COLO668 (cell line): Measurements from ENCODE around the gene TBCD.

Source experiments
- DNase-seq: peaks from one replicate; lab custom pipeline; 2025; ENCODE audit not compliant: unreplicated experiment; lab: John Stamatoyannopoulos, UW

The TBCD gene

DNA sequence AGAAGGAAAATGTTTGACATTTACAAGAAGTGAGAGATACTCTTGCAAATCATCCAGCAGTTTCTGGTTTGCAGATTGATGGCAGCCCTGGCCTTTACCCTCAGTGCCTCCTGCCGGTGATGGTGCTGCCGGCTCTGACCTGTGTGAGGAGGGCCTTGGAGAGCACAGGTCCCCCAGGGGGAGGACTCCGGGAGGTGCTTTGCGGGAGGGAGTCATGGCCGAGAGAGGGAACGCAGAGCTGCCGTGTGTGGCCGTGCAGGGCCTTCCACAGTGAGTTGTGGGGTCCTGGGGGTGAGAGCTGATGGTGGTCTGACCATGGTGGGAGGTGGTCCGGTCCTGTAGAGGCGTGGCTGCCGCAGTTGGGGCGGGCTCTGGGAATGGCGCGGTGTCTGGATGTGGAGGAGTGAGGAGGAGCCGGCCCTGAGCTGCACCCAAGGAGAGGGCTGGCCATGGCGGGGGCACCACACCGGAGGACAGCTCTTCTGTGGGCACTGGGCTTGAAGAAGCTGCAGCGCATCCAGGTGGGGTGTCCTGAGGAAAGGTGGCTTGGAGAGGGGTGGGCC is 116.0 kb downstream of the TBCD start:
- no peak for DNase-seq

DNA sequence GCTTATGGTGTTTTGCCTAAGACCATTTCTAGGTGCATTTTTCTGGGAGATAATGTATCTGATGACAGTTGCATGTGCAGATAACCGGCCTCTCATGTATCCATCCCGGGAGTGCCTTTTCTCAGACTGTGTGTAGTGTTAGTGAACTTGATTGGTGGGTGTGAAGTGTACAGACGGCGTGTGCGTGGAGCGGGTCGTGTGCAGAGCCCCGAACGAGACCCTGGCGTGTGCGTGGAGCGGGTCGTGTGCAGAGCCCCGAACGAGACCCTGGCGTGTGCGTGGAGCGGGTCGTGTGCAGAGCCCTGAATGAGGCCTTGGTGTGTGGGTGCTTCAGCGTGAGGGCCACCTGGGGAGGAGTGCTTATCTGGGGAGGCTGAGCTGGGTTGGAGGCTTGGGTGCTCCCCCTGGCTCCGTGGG is 116.9 kb downstream of the TBCD start:
- DNase-seq, result no peak

DNA sequence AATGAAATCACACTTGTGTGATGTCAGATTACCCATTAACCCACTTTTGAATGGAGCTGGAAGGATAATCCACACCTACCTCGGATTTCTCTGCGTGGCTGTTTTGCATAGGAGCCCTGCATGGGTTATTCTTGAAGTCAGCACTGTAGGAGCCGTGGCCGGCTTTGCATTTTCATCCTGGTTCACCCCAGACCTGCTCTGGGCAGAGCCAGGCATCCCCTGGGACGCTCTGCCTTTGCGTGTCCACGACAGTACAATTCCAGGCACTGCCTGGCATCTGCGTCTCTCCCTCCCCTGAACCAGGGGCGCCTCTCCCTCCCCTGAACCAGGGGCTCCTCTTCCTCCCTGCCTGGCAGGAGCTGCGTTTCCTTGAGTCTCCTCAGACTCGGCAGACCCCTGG is 117.7 kb downstream of the TBCD start:
- no peak for DNase-seq

- DNase-seq, result no peak
Observed at GRCh38 chr17:82870091-82870491, 118.2 kb downstream of the TBCD start.

DNA sequence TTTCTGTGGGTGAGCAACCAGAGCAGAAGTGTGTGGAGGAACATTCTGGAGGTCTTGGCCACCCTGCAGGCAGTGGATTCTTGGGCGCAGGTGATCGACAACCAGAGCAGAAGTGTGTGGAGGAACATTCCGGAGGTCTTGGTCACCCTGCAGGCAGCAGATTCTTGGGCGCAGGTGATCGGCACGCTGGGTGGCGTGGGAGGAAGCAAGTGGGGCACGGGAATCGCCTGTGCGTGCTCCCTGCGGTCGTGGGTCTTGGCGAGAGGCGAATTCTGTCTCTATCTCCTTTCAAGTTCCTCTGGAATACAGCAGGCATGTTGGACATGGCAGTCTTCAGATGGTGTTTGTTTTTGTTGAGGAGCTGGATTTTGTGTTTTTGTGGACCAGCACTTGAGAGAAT is 118.7 kb downstream of the TBCD start:
- DNase-seq, result no peak

GRCh38 chr17:82871056-82871775 is 119.4 kb downstream of the TBCD start:
- no peak for DNase-seq

DNA sequence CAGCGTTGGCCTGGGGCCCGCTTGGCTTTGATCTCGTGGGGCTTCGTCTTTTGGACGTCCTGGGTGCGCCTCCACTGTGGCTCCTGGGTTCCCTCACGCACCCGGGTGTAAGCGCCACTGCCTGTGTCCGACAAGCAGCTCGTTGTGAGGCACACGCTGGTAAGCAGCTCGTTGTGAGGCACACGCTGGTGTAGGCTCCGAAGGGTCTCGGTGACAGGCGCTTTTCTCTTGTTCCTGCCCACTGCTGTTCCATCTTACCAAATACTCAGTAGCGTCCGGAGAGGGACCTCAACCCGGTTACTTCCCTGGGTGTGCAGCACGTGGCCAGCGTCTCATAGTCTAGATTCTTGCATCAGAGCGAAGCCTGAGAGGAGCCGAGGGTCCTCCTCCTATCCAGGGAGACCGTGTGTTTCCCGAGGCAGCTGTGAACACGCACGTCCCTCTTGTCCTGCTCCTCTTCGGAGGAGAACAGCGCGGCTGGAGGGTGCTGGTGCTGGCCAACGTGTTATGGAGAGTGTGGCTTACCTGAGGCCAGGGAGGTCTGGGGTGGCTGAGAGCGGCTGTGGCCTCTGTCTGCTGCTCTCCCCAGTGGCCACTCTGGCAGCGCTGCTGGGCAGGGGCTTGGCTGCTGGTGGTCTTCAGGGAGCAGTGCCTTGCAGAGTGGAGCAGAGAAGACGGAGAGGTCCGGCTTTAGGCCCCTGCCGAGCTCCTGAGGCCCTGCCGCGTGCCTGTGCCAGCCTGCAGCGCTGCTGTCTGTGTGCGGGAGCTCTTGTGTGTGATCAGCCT is 120.1 kb downstream of the TBCD start:
- DNase-seq, result no peak

- DNase-seq, result no peak
Observed at GRCh38 chr17:82872591-82873520, 121.0 kb downstream of the TBCD start.

- DNase-seq, result no peak
Observed at GRCh38 chr17:82873521-82873920, 121.7 kb downstream of the TBCD start.

DNA sequence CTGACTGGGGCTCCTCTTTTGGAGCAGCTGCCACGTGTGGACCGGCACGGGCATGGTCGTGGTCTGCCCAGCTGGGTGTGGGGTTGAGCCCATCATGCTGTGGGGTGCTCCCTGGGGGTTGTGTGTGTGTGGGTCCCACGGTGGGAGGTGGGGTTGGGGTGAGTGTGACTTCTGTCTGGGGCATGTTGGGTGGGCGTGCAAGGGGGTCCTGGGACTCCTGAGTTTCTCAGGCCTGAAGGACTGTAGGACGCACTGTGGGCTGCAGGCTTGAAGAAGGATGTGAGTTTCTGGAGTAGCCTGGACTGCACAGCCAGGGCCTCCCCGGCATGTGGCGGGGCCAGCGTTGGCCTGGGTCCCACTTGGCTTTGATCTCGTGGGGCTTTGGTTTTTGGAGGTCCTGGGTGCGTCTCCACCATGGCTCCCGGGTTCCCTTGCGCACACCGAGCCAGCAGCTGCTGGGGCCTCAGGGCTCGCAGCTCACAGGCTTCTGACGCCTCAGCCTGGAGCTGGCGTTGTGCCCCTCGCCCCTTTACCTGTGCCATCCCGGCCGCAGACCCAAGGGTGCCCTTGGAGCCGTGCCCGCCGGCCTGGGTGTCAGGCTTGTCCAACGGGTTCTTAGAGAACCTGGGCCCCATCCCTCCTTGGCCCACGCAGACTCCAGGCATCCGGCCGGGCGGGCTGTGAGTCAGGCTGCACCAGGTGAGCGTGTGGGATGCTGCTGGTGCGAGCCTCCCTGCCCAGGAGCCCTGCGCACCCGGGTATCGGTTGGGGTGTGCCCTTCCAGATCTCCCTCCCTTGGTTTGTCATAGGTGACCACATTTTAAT is 122.4 kb downstream of the TBCD start:
- no peak for DNase-seq

GRCh38 chr17:82875407-82875856 is 123.6 kb downstream of the TBCD start:
- no peak for DNase-seq

GRCh38 chr17:82876149-82876548 is 124.3 kb downstream of the TBCD start:
- no peak for DNase-seq

DNA sequence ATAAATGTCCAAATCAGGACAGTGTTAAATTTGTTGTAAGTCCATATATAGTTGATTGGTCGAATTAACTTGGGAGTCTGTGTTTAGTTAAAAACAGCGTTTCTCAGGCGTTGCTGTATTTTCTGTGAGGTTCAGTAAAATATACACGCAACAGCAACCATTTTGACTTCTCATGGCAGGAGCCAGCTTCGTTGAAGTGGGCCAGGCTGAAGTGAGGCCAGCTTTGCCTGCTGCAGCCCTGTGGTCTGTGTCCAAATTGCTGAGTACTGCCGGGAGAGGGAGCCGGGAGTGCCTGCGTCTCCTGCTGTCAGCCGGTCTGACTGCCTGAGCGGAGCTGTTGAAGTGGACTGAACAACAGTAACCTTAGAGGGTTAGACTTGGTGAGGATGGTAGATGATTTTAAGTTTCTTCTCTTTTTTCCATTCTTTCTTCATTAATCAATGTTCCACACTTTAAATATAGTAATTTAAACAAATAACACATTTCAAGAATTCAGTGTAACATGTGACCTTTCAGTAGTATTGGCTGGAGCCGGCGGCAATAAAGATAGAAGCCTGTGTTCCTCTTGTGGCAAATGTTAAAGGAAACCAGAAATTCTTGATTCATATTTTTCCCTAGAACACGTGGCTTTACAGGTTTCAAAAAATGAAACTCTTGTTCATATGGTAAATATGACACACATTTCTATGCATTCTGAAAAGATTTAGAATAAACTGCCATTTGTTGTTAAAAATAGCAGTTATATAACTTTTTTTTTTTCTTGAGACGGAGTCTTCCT is 124.9 kb downstream of the TBCD start:
- peak; percentile 13 for DNase-seq

DNA sequence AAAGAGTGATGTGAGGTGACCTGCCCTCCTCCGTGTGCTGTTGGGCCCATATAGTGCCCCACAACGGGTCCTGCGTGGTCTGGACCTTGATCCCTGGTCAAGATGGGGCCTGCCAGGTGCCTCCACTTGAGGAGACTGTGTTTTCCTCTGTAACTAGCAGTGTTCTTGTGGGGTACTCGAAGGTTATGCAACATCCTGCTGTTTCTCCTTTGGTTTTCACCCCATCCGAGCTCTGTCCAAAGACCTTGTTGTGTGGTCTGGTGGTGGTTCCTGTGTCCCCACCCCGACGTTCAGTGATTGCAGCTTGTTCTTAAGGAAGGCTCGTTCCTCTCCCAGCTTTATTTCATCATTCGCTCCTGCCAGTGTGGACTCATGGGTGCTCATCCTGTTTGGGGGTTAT is 126.7 kb downstream of the TBCD start:
- DNase-seq, result no peak

- DNase-seq, result no peak
Observed at GRCh38 chr17:82879241-82879640, 127.4 kb downstream of the TBCD start.

- DNase-seq, result no peak
Observed at GRCh38 chr17:82880620-82881323, 128.9 kb downstream of the TBCD start.

DNA sequence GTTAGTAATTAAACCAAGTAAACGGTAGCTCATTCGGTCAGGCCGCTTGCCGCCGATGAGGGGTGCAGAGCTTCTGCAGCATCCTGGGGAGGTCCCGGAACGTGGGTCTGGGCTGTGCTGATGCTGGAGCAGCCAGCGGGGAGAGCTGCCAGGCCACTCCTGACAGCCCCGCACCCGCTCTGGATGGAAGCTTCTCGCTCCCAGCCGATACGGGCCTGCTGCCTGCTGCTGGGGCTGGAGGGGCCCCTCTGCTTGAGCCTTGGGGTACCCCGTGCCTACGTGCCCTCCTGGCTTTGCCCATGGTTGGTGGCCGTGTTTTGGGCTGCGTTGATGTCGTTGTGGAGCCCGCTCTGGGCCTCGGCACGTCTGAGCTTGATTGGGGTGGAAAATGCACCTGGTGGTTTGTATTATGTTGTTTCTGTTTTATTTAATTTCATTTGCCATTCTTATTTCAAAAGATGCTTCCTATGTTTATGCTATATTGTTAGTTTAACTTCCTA is 129.5 kb downstream of the TBCD start:
- DNase-seq, result no peak

- no peak for DNase-seq
Observed at GRCh38 chr17:82881900-82882714, 130.2 kb downstream of the TBCD start.
